NCI-H526 (cell line): ENCODE measurements around the gene NAA10.
"Not testable (repeated sequence)": the region's sequence is repeated elsewhere in the genome, so short reads cannot be mapped to it uniquely, and the experiment has no call there.

Experiments
- DNase-seq, 2 experiments: peaks; one replicate each; lab custom pipeline; 2025; lab: John Stamatoyannopoulos, UW

NAA10 gene

DNA sequence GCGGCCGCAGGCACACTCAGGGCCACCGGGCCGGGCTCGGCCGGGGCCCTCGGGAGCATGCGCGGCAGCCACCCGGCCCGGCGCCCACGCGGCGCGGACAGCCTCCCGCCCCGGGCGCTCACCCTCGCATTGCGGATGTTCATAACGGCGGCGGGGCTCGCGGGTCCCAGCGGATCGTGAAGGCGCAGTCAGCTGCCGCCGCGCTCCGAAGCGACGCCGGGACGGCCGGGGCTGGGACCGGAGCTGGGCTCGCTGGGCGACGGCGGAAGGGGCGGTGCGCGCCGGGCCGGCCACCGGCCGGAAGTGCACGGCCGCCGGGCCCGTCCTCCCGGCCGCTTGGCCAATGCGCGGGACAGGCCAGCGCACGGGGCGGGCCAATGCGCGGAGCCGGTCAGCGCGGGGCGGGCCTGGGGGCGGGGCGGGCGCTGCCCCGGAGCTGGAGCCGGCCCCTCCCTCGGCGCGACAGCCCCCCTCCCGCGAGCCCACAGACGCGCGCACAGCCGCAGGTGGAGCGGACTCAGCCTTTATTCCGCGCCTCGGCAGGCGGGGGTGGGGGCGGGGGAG lies at the start of gene NAA10:
Gene NAA10 (minus strand): TSS at position 276 of the 564 bp plus-strand sequence. CDS start 133 bp downstream, at position 143.
- peak in 1 of 2 experiments; percentile 91 for DNase-seq

DNA sequence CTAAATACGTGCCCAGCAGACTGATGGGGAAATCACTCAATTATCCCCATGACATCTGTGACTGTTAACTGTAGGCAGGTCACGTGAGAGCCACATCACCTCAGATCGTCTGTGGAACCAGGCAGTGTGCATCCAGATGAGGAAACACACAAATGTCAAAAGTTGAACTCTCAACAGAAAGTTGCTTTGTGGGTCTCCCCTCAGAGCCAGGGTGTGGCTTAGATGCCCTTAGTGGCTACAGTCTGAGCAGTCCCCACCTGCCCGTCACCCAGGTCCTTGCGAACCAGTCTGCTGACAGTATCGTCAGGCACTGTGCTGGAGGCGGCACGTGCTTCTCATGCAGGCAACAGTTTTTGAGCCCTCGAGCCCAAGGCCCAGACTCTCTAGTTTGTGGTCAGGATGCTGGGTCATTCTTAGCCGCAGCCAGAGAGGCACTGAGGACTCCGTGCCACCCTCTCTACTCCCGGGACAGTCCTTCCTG lies 48.5 kb upstream of the NAA10 start:
- DNase-seq: no peak

DNA sequence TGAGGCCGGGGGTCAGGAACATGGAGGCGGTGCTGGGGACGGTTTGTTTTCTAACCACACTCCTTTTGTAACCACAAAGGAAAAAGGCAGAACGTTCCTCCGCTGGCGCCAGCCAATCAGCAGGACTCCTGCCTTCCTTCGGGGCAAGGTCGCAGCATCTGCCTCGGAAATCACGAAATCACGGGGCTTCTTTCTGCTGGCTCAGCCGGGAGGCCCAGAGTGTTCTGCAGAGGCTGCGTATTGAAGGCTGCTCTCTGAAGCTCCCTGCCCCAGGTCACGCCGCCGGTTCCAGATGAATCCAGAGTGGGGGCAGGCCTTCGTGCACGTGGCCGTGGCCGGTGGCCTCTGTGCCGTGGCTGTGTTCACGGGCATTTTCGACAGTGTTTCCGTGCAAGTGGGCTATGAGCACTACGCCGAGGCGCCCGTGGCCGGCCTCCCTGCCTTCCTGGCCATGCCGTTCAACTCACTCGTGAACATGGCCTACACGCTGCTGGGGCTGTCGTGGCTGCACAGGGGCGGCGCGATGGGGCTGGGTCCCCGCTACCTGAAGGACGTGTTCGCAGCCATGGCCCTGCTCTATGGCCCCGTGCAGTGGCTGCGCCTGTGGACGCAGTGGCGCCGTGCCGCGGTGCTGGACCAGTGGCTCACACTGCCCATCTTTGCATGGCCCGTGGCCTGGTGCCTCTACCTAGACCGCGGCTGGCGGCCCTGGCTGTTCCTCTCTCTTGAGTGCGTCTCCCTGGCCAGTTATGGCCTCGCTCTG lies 47.1 kb upstream of the NAA10 start:
- no peak for DNase-seq

DNA sequence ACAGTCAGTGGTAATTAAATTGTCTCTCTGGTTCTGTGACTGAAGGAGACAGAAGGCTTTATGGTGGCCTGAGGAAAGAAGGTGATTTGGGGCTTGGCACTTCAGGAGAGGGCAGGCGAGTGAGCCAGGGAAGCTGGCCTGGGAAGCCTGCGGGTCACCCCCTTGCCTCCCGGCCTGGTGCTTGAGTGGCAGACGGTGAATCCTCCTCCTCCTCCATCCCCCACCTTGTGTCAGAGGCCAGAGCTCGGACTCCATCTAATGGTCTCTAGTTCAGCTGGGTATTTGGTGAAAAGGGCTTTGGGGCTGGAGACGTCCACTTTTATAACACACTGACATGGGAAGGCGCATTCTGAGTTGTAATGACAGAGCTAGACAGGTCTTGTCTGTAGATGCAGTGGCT lies 46.4 kb upstream of the NAA10 start:
- DNase-seq: no peak

DNA sequence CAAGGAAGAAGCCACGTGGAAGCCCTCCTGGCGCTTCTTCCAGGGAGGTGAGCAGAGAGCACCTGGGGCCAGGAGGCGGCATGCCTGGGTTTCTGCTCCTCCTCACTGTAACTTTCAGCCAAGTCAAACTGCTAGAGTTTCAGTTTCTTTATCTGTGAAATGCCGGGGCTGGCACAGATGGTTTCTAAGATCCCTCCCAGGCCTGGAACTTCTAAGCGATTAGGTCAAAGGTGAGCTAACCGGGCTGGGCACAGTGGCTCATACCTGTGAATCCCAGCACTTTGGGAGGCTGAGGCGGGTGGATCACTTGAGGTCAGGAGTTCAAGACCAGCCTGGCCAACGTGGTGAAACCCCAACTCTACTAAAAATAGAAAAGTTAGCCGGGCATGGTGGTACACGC lies 45.6 kb upstream of the NAA10 start:
- DNase-seq: not testable (repeated sequence)

DNA sequence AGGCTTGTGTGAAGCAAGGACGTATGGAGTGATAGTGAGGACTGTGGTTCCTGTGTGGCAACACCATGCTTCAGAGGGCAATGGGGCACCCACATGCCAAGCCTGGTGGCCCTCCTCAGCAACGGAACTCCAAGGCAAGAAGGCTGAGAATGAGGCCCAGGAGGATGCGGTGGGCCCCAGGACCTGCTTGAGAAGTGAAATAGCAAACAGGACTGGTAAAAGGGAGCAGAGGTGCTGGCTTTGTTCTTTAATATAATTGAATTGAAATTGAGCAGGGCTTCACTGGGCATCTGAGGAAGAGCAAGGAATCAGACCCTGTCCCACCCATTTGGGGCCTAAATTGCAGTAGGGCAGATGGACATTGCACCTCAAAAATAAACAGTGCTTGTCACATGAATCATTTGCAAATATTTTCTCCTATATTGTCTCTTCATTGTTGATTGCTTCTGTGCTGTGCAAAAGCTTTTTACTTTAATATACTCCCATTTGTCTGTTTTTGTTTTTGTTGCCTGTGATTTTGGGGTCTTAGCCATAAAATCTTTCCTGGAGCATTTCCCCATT lies 40.0 kb upstream of the NAA10 start:
- DNase-seq: no peak

DNA sequence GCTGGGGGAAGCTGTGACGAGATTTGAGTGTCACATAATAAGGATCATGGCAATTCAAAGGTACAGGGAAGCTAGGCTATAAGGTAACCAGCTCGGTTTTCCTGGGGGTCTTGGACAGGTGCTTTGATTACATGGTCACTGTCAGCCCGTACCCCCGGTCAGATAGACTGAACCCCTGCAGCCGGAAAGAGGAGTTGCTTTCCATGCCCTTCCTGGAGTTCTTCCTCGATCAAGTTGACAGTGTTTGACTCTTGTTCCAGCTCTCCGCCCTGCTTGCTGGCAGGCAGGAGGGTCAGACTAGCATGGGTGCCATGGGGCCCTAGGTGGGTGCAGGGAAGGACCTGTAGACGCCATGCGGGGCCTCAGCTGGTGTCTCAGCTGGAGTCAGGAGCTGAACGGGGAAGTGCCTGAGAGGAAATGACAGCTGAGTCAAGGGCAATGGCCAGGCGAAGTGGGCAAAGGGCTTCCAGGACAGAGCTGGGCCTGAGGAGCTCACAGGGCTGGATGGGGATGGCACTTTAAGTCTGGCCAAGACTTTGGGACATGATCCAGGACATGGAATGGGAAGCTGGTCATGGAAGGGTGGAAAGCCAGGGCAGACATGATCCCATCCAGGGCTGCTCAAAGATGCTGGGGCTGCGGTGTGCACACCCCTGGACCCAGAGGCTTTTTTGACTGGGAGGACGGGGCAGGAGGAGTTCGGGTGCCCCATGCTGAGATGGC lies 39.3 kb upstream of the NAA10 start:
- peak in 1 of 2 experiments; percentile 22 for DNase-seq

DNA sequence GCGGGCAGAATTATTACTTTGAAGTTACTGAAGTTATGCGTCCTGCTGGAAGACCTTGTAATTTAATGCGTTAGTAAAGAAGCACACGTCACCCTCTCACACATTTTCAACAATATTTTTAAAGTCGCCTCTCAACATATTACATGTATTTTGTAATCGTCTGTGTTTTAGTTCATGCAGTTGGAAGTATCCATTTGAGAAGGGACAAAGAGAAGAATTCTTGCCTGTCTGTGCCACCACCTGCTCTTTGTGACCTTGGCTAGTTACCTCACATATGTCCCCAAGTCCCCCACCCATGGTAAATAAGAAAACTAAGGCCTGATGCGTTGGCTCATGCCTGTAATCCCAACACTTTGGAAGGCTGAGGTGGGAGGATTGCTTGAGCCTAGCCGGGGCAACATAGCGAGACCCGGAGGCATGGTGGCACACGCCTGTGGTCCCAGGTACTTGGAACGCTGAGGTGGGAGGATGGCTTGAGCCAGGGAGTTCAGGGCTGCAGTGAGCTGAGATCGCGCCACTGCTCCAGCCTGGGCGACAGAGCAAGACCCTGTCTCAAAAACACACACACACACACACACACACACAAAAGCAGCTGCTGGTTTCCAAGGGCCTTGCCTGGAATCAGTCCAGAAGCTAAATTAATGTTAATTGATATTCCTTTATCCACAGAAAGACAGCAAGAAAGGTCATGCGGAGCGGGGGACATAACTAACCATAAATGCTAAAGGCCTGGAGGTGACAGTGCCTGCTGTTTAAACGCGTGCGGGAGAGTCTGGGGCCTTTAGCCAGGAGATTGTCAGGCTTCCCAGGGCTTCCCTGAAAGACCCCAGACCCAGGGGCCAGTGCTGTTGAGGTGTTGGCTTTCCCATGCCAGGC lies 38.5 kb upstream of the NAA10 start:
- DNase-seq: peak in 1 of 2 experiments; percentile 38

DNA sequence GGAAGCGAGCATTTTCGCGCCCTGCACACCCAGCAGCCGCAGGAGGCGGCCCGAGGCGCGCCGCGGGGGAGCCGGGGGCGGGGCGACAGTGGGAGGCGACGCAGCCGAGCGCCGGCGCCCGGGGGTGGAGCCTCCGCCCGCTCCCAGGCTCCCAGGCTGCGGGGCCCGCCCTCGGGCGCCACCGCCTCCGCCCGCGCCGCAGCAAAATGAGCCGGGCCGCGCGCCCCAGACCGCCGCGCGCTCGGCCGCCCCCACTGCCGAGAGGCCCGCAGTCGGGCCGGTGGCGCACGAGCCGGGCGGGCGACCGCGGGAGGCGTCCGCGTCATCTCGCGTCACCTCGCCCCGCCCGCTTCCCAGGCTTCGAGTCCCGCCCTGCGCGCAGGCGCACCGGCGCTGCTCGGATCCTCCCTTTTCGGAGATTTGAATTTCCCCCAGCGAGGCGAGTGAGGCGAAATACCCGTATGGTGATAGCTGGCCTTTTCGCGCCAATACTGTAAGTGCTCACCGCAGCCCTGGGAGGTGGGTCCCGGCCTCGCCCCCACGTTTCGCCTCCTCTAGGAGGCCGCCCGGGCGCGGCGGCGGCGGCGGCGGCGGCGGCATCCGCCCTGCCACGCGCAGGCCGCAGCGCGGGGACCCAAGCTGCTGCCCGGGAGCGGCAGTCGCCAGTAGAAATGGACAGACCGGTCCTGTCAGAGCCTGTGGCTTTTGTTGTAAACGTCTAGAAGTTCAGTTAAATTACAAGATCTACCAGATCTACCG lies 37.7 kb upstream of the NAA10 start, which contains the start of gene TMEM187:
Gene TMEM187 (plus strand): TSS at position 387 of the 759 bp plus-strand sequence. CDS start 9,309 bp downstream, outside the sequence.
- peak; percentile 78 to 95 for DNase-seq

DNA sequence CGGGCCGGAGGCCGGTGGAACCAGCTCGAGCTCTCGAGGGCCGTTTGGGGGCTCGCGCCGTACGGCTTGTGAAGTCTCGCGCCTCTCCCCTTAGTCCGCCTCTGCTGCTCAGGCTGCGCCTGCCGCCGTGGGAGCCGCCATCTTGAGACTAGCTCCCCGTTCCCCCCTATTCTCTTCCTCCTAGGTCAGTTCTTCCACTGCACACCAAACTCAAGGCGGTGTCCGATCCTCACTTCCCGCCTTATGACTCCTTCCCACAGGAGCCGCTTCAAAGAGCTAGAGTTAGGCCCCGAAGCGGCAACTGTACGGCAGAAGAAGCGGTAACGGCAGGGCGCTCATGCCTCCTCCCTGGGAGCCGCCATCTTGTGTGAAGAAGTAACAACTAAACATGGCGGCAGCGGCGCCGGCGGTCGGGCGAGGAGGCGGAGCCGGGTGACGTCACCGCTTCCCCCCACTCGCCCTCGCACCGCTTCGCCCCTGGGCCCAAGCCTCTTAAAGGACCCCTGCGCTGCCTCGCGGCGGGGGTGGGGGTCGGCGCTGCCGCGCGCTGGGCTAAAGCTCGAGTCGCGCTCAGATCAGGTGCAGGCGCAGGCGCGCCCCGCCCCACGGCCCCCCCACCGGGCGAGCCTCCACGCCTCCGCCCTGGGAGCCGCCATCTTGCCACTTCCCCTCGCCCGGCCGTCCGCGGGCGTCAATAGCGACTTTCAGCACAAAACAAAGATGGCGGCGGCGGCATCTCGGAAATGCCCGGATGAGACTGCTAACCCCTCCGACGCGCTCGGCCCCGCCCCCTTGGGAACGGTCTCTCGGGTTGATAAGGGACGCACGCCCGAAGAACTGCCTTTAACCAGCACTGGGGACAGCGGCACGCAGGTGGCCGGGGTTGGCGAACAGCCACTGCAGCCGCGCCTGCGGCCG lies 36.9 kb upstream of the NAA10 start, which contains the start of gene HCFC1:
Gene HCFC1 (minus strand): TSS at position 369 of the 918 bp plus-strand sequence. CDS start 978 bp downstream, outside the sequence.
- DNase-seq: peak; percentile 84 to 96

DNA sequence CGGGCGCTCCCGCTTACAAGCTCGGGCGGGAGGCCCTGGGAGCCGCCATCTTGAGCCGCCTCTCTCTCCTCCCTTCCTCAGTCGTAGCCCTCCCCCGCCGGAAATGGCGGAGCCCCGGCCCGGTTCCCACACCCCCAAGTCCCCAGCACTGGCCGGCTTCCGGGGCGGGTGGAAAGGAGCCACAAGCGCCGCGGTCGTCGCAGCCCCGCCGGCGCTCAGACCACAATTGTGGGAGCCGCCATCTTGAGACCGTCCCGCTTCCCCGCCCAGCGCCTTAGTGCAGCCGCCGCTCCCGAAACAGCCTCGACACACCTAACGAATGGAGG lies 36.2 kb upstream of the NAA10 start:
- DNase-seq: peak; percentile 53 to 85

DNA sequence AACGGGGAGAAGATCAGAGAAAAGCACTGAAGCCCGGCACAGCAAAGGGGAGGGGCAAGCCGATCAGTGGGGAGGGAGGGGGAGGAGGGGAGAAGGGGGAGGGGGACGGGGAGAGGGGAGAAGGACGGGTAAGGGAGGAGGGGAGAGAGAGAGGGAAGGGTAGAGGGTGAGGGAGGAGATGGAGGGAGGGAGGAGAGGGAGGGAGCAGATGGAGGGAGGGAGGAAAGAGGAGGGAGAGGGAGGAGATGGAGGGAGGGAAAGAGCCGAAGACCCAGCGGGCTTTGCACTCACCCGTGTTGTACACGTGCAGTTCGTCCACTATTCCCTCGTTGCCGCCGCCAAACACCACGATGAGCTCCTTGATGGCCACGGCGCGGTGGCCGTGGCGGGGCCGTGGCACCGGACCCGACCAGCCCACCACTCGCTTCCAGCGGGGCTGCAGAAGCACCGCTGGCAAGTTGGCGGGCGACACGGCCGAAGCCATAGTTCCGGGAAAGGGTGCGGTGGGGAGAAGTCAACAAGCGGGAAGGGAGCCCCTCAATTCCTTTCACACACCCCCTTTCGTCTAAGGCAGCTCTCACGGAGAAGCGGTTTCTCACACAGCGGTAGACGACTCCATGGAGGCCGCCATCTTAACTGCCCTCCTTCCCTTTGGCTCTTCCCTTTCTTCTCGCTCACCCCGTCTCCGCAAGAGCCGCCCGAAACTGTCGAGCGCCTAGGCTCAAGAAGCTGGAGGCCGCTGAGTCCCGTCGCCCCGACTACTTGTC lies 35.7 kb upstream of the NAA10 start:
- peak; percentile 49 to 58 for DNase-seq

DNA sequence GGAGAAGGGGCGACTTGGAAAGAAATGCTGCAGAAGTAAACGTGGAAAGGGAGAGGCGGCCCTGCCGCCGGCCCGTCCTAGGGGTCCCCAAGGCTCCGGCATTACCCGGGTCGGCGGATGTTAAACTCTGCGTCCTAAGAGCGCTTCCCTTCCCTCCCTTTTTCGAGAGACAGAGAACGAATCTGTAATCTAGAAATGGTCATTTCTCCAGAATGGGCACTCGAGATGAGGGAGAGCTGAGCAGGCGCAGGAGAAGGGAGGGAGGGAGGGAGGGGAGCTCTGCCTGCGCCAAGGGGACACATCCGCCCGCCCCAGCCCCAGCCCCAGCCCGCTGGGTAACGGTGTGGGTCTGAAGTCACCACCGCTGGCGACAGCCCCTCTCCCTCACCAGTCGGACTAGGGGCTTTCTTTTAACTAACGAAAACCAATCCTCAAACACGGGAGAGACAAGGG lies 35.1 kb upstream of the NAA10 start:
- no peak for DNase-seq

DNA sequence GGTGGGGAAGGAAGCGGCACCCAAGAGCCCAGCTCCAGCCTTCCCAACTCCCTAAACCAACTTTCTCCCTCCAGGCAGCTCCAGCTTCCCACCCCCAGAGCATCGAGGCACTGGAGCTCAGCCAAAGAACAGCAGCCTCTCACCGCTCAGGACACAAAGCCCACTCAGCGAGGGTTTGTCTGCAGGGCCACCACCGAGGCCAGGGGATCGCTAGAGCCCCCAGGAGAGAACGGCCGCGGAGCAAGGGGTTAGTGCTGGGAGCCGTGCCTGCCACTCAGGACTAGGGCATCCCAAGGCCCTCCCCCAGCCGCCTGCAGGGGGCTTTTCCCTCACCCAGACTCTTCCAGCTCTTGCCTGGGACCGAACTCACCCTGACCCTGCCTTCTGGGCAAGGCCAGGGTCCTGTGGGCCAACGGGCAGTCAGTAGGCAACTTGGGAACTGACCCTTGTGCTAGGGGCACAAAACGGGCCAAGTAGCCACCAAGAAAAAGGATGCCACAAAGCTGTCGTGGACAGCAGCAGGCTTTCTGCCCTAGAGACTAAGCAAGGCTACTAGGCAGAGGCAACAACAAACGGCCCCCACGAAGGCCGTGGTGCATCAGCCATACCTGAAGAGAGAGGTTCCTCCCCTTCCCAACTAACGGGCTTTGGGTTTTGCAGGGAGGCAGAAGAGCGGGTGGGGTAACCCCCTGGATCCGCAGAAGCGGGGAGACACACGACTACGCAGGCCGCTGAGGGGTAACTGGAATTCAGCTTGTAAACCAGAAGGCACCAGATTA lies 34.5 kb upstream of the NAA10 start:
- peak in 1 of 2 experiments; percentile 38 for DNase-seq

DNA sequence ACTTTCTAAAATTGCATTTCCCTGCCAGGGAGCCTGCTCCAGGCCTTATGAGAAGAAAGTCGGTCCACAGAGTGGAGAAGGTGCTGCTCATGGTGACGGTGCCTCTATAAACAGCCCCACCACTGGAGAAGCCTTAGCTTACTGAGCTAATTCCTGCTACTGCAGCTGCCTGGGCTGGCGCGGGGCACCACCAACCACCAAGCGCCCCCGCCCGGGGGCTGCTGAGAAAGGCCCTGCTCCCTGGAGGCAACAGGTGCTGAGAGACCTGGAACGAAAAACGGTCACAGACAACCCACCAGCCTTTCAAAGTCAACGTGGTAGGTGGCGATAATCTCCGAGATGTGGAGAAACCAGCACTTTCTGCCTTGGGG lies 33.9 kb upstream of the NAA10 start:
- DNase-seq: peak; percentile 18 to 74

DNA sequence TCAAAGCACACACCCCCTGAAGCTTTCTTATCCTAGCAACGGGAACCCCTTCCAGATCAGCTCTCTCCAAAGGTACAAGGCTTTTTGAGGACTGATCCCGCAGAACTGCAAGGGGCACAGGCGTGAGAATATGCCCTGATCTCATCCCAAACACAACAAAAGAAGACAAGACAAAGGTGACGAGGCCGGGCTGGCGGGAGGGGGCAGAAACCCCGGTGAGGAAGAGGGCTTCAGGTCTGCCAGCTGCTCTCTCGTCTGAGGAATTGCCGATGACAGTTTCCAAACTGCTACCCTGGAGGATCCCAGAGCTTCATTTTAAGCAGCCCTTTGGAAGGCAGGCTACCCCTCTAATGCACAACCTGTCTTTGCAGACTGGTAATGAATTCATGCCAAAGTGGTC lies 33.4 kb upstream of the NAA10 start:
- DNase-seq: no peak

DNA sequence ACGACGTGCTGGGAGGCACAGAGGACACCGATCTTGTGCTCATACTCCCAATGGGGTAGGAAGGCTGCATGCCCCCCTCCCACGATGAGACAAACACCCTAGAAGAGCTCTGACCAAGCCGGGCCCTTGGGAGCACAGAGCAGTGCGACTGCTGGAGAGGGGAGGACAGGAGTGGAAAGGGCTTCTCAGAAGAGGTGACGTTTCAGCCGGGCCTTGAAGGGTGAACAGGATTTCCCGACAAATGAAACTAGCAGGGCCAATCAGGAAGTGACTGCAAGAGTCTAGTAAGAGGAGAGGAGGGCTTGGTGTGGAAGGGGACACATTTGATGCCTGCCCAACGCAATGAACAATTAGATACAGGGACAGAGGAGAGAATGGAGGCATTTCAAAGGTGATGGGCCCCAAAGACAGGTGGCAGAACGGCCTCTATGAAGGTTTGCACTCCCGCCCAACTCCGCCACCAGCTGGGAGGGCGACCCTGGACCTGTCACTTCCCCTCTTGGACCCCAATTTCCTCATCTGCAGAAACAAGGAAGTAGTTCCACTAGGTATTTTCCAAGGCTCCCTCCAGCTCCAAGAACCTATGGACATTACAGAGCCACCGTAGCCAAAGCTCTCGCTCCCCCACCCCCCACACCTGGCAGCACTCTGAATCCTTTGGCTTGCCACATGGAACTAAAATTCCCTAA lies 32.8 kb upstream of the NAA10 start:
- no peak for DNase-seq
